Measurements from ENCODE around the gene MORN1.

GRCh38 chr1:2407166-2407990 lies 16.0 kb upstream of the MORN1 start:
- TF ChIP-seq BACH2 (CRISPR knock-in tag; IDR thresholded peaks at IDR 0.05; ENCODE audit: borderline replicate concordance): no peak
- no peak for TF ChIP-seq GLIS3 (CRISPR knock-in tag; IDR thresholded peaks at IDR 0.05)
- no peak for TF ChIP-seq ZFP3 (CRISPR knock-in tag; IDR thresholded peaks at IDR 0.05)
- no peak for TF ChIP-seq TCF4 (CRISPR knock-in tag; IDR thresholded peaks at IDR 0.05; ENCODE audit: borderline replicate concordance)
- no peak for TF ChIP-seq ARNTL (CRISPR knock-in tag; IDR thresholded peaks at IDR 0.05; ENCODE audit: borderline replicate concordance, low read depth)
- no peak for TF ChIP-seq CSDC2 (CRISPR knock-in tag; IDR thresholded peaks at IDR 0.05)
- TF ChIP-seq TOX (CRISPR knock-in tag; IDR thresholded peaks at IDR 0.05; ENCODE audit: borderline replicate concordance): no peak
- no peak for TF ChIP-seq CREB5 (CRISPR knock-in tag; IDR thresholded peaks at IDR 0.05; ENCODE audit: low read depth)
- TF ChIP-seq PATZ1 (CRISPR knock-in tag; IDR thresholded peaks at IDR 0.05; ENCODE audit: borderline replicate concordance): no peak
